OCI-LY7 (cell line): ENCODE measurements around the gene FRMD3.

Experiments used
- CTCF ChIP-seq: fragments of 200-600 bp; sonication (generic); conservative IDR thresholded peaks from 2 replicates; pipeline ENCODE4 v1.5.1; 2014; ENCODE audit warnings: mild to moderate bottlenecking, antibody characterized with exemption, low read length, moderate library complexity, mixed read lengths
- EZH2phosphoT487 ChIP-seq: fragments of 200-600 bp; sonication (generic); IDR thresholded peaks from 2 replicates; pipeline ENCODE4 v1.6.1; 2018; ENCODE audit warnings: low read depth, borderline replicate concordance, mild to moderate bottlenecking, mixed run types, antibody characterized with exemption, low read length, moderate library complexity, mixed read lengths

- TF ChIP-seq CTCF (no peak), EZH2phosphoT487 (no peak)
Measured at GRCh38 chr9:83299094-83299493, 239.1 kb downstream of the FRMD3 start.
